Endothelial cell of umbilical vein (primary cell): ENCODE data around the gene PLOD1. TPM values are rescaled to one million over a fixed set of nuclear protein-coding genes. Genes with fewer than 3 reads are reported as not detected.

Experiments
- BruUV-seq: library from RNA; stranded (reverse); fragments of 400-500 nt; replicated peaks from 2 replicates; lab custom pipeline; 2021; lab: Mats Ljungman, UMichigan
- CTCF ChIA-PET: fragments of 300-600, 350-600 bp; sonication (Branson Sonifier 250); formaldehyde crosslinking; loops from one replicate; lab custom pipeline; 2021; ENCODE audit warnings: antibody characterized with exemption, inconsistent platforms; lab: Charles Lee
- POLR2A ChIA-PET: fragments of 300-600, 350-600 bp; sonication (Branson Sonifier 250); formaldehyde crosslinking; loops from one replicate; lab custom pipeline; 2021; ENCODE audit warnings: antibody characterized with exemption, inconsistent platforms; lab: Charles Lee
- DNase-seq: peaks from one replicate; pipeline ENCODE4 v3.0.0-alpha.2; 2011; ENCODE audit warnings: low read depth, low spot score
- FAIRE-seq: peaks from 2 replicates; lab custom pipeline; 2011; peaks lifted over from hg19 to GRCh38; lab: Jason Lieb, UNC
- H2AFZ ChIP-seq: 2 replicates; pipeline ENCODE4 v1.6.0; 2012; ENCODE audit warnings: low read depth, low read length, control low read depth, inconsistent platforms
- H3K27ac ChIP-seq: 2 replicates; pipeline ENCODE4 v1.5.1; 2011; ENCODE audit warnings: low read depth, mild to moderate bottlenecking, control low read depth, low read length, moderate library complexity; ENCODE audit not compliant: insufficient read depth
- H3K27me3 ChIP-seq, 2 experiments: 2 replicates each; pipeline versions ENCODE4 v1.6.0 to v1.6.1; 2011; ENCODE audit warnings: low read length in 2 of 2, mixed read lengths in 1 of 2; ENCODE audit not compliant: control insufficient read depth in 2 of 2, insufficient read depth in 2 of 2
- H3K36me3 ChIP-seq, 2 experiments: 2 replicates in 1 of 2; 3 replicates in 1 of 2; pipeline ENCODE4 v1.5.1; 2011; ENCODE audit warnings: low read length in 2 of 2, mild to moderate bottlenecking in 1 of 2, moderate library complexity in 1 of 2; ENCODE audit not compliant: control insufficient read depth in 2 of 2, insufficient read depth in 2 of 2; ENCODE audit errors: extremely low read depth in 1 of 2
- H3K4me1 ChIP-seq: 3 replicates; pipeline ENCODE4 v1.5.1; 2011; ENCODE audit warnings: mild to moderate bottlenecking, low read length; ENCODE audit not compliant: control insufficient read depth, insufficient read depth; ENCODE audit errors: extremely low read depth
- H3K4me2 ChIP-seq: 2 replicates; pipeline ENCODE4 v1.6.1; 2011; ENCODE audit warnings: low read length, control low read depth, mixed read lengths; ENCODE audit not compliant: insufficient read depth
- H3K4me3 ChIP-seq, 3 experiments: fragments of 200-600 bp in 1 of 3; sonication (generic), shearing (Covaris generic) in 1 of 3; replicated peaks in 1 of 3; 2 replicates each; pipeline ENCODE4 v1.5.1; 2011 to 2016; ENCODE audit warnings: control low read depth in 3 of 3, low read length in 3 of 3, mild to moderate bottlenecking in 2 of 3, inconsistent platforms in 1 of 3, low read depth in 1 of 3, moderate library complexity in 1 of 3; ENCODE audit not compliant: insufficient read depth in 1 of 3
- H3K79me2 ChIP-seq: 2 replicates; pipeline ENCODE4 v1.6.0; 2012; ENCODE audit warnings: low read length, inconsistent platforms; ENCODE audit not compliant: control insufficient read depth, insufficient read depth
- H3K9ac ChIP-seq: replicated peaks from 2 replicates; pipeline ENCODE3; 2011; ENCODE audit warnings: low read length, control low read depth; ENCODE audit not compliant: insufficient read depth; ENCODE audit errors: extremely low read depth
- H3K9me1 ChIP-seq: replicated peaks from 3 replicates; pipeline ENCODE4 v1.6.0; 2011; ENCODE audit warnings: mild to moderate bottlenecking, low read length; ENCODE audit not compliant: control insufficient read depth, insufficient read depth; ENCODE audit errors: extremely low read depth
- H3K9me3 ChIP-seq: replicated peaks from 2 replicates; pipeline ENCODE4 v1.5.1; 2012; ENCODE audit warnings: low read length, inconsistent platforms; ENCODE audit not compliant: control insufficient read depth, insufficient read depth
- H4K20me1 ChIP-seq: replicated peaks from 2 replicates; pipeline ENCODE3; 2011; ENCODE audit warnings: mild to moderate bottlenecking, low read length; ENCODE audit not compliant: control insufficient read depth, insufficient read depth; ENCODE audit errors: extremely low read depth
- EZH2 ChIP-seq: IDR thresholded peaks from 2 replicates; pipeline ENCODE4 v1.6.1; 2012; ENCODE audit warnings: borderline replicate concordance, low read depth, mild to moderate bottlenecking, moderate library complexity, low read length, inconsistent platforms; ENCODE audit not compliant: severe bottlenecking
- FOS ChIP-seq: IDR thresholded peaks from 2 replicates; pipeline ENCODE4 v1.6.1; 2011; ENCODE audit warnings: mild to moderate bottlenecking, low read length, moderate library complexity, borderline replicate concordance; ENCODE audit not compliant: insufficient read depth
- GATA2 ChIP-seq: IDR thresholded peaks from 2 replicates; pipeline ENCODE4 v1.7.0; 2011; ENCODE audit warnings: low read depth, mild to moderate bottlenecking, moderate library complexity, mixed read lengths, low read length; ENCODE audit not compliant: insufficient read length, insufficient read depth
- JUN ChIP-seq: IDR thresholded peaks from 2 replicates; pipeline ENCODE4 v1.6.1; 2011; ENCODE audit warnings: borderline replicate concordance, low read depth; ENCODE audit not compliant: insufficient read length, insufficient read depth
- MYC ChIP-seq: IDR thresholded peaks from one replicate; pipeline ENCODE4 v1.6.1; 2011; ENCODE audit warnings: mild to moderate bottlenecking, low read depth, low read length
- POLR2A ChIP-seq: IDR thresholded peaks from 2 replicates; pipeline ENCODE4 v1.6.1; 2012; ENCODE audit warnings: low read depth, mild to moderate bottlenecking, control low read depth, low read length
- POLR2AphosphoS5 ChIP-seq: IDR thresholded peaks from 2 replicates; pipeline ENCODE4 v1.6.1; 2012; ENCODE audit warnings: low read depth, mild to moderate bottlenecking, control low read depth, low read length, moderate library complexity; ENCODE audit not compliant: insufficient read depth
- dilution Hi-C: fragments of 300-500 bp; cut with MboI; formaldehyde crosslinking; loops from one replicate; pipeline ENCODE4 v1.15.0; 2019; ENCODE audit warnings: low sequenced_read_pairs; ENCODE audit not compliant: extremely low pct_ligation_motif_present
- intact Hi-C: fragments of 100-400 bp; cut with micrococcal nuclease; formaldehyde crosslinking; loops from one replicate; pipeline ENCODE4 v1.10.0; 2022
- polyA plus RNA-seq, 4 experiments: library from polyadenylated mRNA; depleted of rRNA in 3 of 4; stranded (reverse) in 3 of 4; unstranded in 1 of 4; fragments of >200 nt; gene quantifications; 2 replicates each; pipeline versions ENCODE4 v1.2.1 to v1.2.3, GENCODE V29; 2011 to 2012; ENCODE audit warnings: missing spikeins in 1 of 4
- total RNA-seq: library from RNA; stranded (reverse); gene quantifications from 2 replicates; pipeline ENCODE4 v1.2.3, GENCODE V29; 2021
- TF ChIP-seq, protein P1 (sequence below), 2 donors: IDR thresholded peaks; 1 replicate in 1 of 2; 2 replicates in 1 of 2; pipeline ENCODE4 v1.5.1; 2011; ENCODE audit warnings: low read length in 2 of 2, mild to moderate bottlenecking in 2 of 2, moderate library complexity in 2 of 2, control low read depth in 1 of 2, inconsistent platforms in 1 of 2, low read depth in 1 of 2; ENCODE audit not compliant: insufficient read depth in 1 of 2; ENCODE audit errors: extremely low read depth in 1 of 2
- TF ChIP-seq, protein P2 (sequence below): IDR thresholded peaks from 2 replicates; pipeline ENCODE4 v1.6.1; 2011; ENCODE audit not compliant: insufficient read depth, insufficient read length

The PLOD1 gene
- total and polyA plus RNA-seq, 2 donors (not counting 3 experiments of a cell fraction or from before 2014, with no cell fraction given), result 260 to 412 TPM

DNA sequence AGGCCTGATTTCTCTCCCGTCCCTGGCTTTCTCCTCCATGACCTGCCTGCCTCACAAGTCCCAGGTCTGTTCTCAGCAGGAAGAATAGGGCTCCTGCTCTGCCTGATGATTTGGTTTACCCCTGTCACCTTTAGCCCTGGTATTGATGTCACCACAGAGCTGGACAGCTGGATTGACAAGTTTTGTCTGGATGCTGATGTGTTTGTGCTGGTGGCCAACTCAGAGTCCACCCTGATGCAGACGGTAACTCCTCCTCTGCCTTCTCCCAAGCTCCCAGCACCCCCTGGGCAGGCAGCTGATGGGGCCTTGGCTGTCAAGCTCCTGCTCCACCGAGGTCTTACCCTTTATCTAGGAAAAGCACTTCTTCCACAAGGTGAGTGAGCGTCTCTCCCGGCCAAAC is 64.1 kb downstream of the PLOD1 start:
- H2AFZ ChIP-seq, result no peak overlapping the region
- H3K27me3 ChIP-seq, result no peaks in the 10 kb centered on the region
- CTCF ChIA-PET, result no interaction called here
- no peaks in the 10 kb centered on the region for H4K20me1 ChIP-seq
- H3K79me2 ChIP-seq, result no peaks in the 10 kb centered on the region
- FAIRE-seq, result no peak
- no peak overlapping the region for H3K4me2 ChIP-seq
- no TSS peak for BruUV-seq
- H3K27ac ChIP-seq, result no peak overlapping the region
- intact Hi-C loops (no loop called here), dilution Hi-C loops (no loop called here)
- H3K4me1 ChIP-seq, result no peaks in the 10 kb centered on the region
- H3K9me1 ChIP-seq, result no peaks in the 10 kb centered on the region
- H3K36me3 ChIP-seq, result peaks cover 16 to 43% of the 10 kb centered on the region in 2 experiments
- no peak for DNase-seq
- POLR2A ChIA-PET, result interaction anchor here (0.5 to 0.6 kb wide), 2 partner anchors 89 to 922 kb away, joined by 3 to 8 read pairs; no protein-coding TSS in a partner anchor
- no peak overlapping the region for H3K4me3 ChIP-seq
- no peaks in the 10 kb centered on the region for H3K9me3 ChIP-seq
- TF ChIP-seq EZH2, result no peak
- no peak for TF ChIP-seq JUN
- TF ChIP-seq, protein P1, sequence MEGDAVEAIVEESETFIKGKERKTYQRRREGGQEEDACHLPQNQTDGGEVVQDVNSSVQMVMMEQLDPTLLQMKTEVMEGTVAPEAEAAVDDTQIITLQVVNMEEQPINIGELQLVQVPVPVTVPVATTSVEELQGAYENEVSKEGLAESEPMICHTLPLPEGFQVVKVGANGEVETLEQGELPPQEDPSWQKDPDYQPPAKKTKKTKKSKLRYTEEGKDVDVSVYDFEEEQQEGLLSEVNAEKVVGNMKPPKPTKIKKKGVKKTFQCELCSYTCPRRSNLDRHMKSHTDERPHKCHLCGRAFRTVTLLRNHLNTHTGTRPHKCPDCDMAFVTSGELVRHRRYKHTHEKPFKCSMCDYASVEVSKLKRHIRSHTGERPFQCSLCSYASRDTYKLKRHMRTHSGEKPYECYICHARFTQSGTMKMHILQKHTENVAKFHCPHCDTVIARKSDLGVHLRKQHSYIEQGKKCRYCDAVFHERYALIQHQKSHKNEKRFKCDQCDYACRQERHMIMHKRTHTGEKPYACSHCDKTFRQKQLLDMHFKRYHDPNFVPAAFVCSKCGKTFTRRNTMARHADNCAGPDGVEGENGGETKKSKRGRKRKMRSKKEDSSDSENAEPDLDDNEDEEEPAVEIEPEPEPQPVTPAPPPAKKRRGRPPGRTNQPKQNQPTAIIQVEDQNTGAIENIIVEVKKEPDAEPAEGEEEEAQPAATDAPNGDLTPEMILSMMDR (IDR thresholded peaks at IDR 0.05; ENCODE audit: extremely low read depth in 1 of 2, insufficient read depth in 1 of 2, low read depth in 1 of 2, low read length in 2 of 2), result no peak
- TF ChIP-seq GATA2, result no peak
- no peak for TF ChIP-seq POLR2AphosphoS5
- TF ChIP-seq MYC, result no peak
- no peak for TF ChIP-seq FOS
- TF ChIP-seq, protein P2, sequence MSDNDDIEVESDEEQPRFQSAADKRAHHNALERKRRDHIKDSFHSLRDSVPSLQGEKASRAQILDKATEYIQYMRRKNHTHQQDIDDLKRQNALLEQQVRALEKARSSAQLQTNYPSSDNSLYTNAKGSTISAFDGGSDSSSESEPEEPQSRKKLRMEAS, result no peak
- TF ChIP-seq POLR2A, result no peak
- no peak overlapping the region for H3K9ac ChIP-seq
